Measurements from ENCODE around the gene MMP17. TPM values are rescaled to one million over a fixed set of nuclear protein-coding genes. Genes with fewer than 3 reads are reported as not detected.

The MMP17 gene
- total RNA-seq, 1 donor from 2014 or later, result 0.62 TPM

DNA sequence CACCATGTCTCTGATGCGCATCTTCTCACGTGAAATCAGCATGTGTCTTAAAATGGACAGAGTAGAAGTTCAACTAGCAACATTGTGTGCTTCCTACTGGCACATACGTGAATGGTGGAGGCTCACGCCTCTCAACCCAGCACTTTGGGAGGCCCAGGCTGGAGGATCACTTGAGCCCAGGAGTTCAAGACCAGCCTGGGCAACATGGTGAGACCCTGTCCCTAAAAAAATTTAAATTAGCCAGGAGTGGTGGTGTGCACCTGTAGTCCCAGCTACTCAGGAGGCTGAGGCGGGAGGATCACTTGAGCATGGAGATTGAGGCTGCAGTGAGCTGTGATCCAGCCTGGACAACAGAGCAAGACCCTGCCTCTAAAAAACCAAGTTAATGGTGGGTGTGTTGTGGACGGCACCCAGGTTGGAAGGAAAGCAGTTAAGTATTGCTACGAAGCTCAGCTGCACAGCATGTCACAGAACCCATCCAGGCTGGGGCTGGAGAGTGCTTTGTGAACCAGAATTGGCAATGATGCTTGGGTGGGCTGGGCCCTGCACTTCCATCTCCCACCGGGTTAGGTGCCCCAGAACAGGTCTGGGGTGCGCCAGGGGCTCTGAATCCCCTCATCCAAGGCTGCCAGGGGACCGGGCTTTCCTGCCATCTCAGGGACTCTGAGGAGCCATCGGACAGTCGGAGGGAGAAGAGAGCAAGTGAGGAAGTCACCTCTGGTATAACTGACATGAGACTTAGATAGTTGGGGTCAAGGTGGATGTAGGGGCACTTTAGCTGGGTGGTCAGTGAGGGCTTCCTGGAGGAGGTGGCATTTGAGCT is 33.3 kb downstream of the MMP17 start:
- Mint-ChIP-seq H3K27me3 (ENCODE audit: low read depth) (no peaks in the 10 kb centered on the region), H3K4me3 (ENCODE audit: low read depth) (no peak overlapping the region), H3K36me3 (ENCODE audit: low read depth) (no peaks in the 10 kb centered on the region), H3K9me3 (no peaks in the 10 kb centered on the region), H3K4me1 (ENCODE audit: low read depth) (peaks cover 2% of the 10 kb centered on the region), H3K27ac (no peak overlapping the region)
- intact Hi-C loops (cut with micrococcal nuclease), result no loop called here
- no peak for DNase-seq (ENCODE audit: low spot score)

DNA sequence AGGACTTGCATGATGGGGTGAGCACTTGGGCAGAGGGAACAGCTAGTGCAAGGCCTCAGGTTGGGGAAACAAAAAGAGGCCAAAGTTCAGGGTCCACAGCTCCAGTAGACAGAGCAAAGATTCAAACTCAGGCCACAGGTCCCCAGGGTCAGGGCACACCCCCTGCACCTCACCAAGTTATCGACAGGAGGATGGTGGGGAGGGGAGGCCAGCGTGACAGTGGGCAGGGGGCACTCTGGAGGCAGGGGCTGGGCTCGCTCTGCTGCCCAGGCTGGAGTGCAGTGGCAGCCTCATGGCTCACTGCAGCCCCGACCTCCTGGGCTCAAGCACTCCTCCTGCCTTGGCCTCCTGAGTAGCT is 33.9 kb downstream of the MMP17 start:
- Mint-ChIP-seq H3K4me3 (ENCODE audit: low read depth) (no peak overlapping the region), H3K27ac (no peak overlapping the region), H3K36me3 (ENCODE audit: low read depth) (no peaks in the 10 kb centered on the region), H3K27me3 (ENCODE audit: low read depth) (no peaks in the 10 kb centered on the region), H3K4me1 (ENCODE audit: low read depth) (peaks cover 2% of the 10 kb centered on the region), H3K9me3 (no peaks in the 10 kb centered on the region)
- intact Hi-C loops (cut with micrococcal nuclease), result no loop called here
- no peak for DNase-seq (ENCODE audit: low spot score)

DNA sequence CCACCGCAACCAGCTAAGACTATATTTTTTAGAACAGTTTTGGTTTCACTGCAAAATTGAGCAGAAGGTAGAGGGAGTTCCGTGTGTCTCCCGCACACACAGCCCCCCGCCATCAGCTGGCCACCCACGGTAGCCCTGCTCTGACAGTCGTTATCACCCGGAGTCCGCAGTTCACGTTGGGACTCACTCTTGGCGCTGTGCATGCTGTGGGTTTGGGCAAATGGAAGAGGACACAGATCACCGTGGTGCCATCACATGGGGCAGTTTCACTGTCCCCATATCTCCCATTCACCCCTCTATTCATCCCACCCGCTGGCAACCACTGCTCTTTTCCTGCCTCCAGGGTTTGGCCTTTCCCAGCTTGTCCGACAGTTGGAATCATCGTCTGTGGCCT is 34.4 kb downstream of the MMP17 start:
- Mint-ChIP-seq H3K36me3 (ENCODE audit: low read depth) (no peaks in the 10 kb centered on the region), H3K4me1 (ENCODE audit: low read depth) (peaks cover 2% of the 10 kb centered on the region), H3K4me3 (ENCODE audit: low read depth) (no peak overlapping the region), H3K9me3 (no peaks in the 10 kb centered on the region), H3K27ac (no peak overlapping the region), H3K27me3 (ENCODE audit: low read depth) (no peaks in the 10 kb centered on the region)
- intact Hi-C loops (cut with micrococcal nuclease), result no loop called here
- no peak for DNase-seq (ENCODE audit: low spot score)

DNA sequence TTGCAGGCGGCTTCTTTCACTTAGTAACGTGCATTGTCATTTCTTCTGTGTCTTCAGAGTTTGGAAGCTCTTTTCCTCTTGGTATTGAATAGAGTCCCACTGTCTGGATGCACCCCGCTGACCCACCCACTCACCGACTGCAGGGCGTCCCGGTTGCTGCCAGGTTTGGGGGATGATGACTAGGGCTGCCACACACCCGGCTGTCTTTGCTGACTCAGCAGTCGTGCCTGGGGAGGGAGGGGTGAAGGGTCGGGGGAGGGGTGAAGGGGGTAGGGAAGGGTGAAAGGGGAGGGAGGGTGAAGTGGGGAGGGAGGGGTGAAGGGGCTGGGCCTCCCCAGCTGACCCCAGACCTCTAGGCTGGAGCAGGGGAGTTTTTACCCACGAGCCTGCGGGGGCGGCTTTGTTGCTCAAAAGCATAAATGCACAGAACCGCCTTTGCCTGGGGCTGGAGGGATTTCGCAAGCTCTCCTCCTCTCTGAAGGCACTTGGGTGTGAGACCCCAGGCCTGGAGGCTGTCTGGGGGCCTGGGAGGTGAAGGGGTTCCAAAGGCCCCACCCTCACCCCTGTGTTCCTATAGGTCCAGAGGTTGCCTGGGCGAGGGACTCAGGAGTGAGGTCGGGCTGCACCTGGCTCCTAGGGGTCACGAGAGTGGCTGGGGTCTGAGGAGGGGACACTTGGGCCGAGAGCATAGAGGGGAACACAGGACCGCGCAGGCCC is 35.0 kb downstream of the MMP17 start:
- no peak overlapping the region for H3K4me3 Mint-ChIP-seq (ENCODE audit: low read depth)
- H3K36me3 Mint-ChIP-seq (ENCODE audit: low read depth), result no peaks in the 10 kb centered on the region
- intact Hi-C loops (cut with micrococcal nuclease), result no loop called here
- no peak overlapping the region for H3K27ac Mint-ChIP-seq
- no peak for DNase-seq (ENCODE audit: low spot score)
- no peaks in the 10 kb centered on the region for H3K27me3 Mint-ChIP-seq (ENCODE audit: low read depth)
- peaks cover 2% of the 10 kb centered on the region for H3K4me1 Mint-ChIP-seq (ENCODE audit: low read depth)
- H3K9me3 Mint-ChIP-seq, result no peaks in the 10 kb centered on the region

DNA sequence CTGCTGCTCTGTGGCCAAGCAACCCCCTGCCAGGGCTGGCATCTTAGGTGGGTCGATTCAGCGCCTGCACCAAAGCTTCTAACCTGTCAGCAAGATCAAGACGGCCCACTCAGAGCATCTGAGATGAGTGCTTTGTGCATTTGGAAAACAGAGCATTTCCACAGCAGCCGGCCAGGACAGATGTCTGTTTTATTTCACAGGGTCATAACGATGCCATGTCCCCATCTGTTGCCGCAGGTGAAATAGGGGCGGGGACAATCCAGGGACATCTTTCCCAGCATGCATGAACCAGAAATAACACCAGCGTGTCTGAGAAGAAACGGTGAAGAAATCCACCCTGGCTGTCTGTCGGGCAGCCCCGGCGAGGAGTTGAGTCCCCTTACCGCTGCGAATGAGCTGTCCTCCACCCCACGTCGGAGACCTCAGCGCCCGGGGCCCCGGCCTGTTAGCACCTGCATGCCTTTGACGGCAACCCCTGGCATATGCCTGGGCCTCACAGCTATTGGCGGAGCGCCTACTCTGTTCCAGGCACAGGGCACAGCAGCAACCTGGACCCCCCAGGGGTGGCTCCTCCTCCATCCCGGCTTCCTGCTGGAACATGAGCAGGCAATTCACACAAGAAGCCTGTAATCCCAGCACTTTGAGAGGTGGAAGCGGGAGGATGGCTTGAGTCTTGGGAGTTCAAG is 35.7 kb downstream of the MMP17 start:
- peaks cover 2% of the 10 kb centered on the region for H3K4me1 Mint-ChIP-seq (ENCODE audit: low read depth)
- no peak overlapping the region for H3K27ac Mint-ChIP-seq
- H3K4me3 Mint-ChIP-seq (ENCODE audit: low read depth), result no peak overlapping the region
- H3K36me3 Mint-ChIP-seq (ENCODE audit: low read depth), result no peaks in the 10 kb centered on the region
- no peaks in the 10 kb centered on the region for H3K9me3 Mint-ChIP-seq
- intact Hi-C loops (cut with micrococcal nuclease), result no loop called here
- H3K27me3 Mint-ChIP-seq (ENCODE audit: low read depth), result no peaks in the 10 kb centered on the region
- DNase-seq (ENCODE audit: low spot score), result no peak

DNA sequence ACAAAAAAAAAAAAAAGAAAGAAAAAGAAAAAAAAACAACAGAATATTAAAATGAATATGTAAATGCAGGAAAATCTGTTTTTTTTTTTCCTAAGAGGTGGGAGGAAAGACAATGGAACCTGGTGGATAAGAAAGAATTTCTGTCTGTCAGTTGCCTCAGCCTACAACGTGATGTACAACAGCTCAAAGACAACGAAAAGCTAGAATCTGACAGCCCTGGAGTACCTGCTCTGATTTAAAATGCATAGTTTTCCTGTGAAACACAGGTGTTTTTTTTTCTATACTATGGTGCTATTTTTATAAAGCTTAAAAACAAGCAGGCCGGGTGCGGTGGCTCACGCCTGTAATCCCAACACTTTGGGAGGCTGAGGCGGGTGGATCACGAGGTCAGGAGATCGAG is 36.3 kb downstream of the MMP17 start:
- intact Hi-C loops (cut with micrococcal nuclease), result no loop called here
- Mint-ChIP-seq H3K27me3 (ENCODE audit: low read depth) (no peaks in the 10 kb centered on the region), H3K27ac (no peak overlapping the region), H3K9me3 (no peaks in the 10 kb centered on the region), H3K36me3 (ENCODE audit: low read depth) (no peaks in the 10 kb centered on the region), H3K4me3 (ENCODE audit: low read depth) (no peak overlapping the region), H3K4me1 (ENCODE audit: low read depth) (peaks cover 2% of the 10 kb centered on the region)
- no peak for DNase-seq (ENCODE audit: low spot score)

DNA sequence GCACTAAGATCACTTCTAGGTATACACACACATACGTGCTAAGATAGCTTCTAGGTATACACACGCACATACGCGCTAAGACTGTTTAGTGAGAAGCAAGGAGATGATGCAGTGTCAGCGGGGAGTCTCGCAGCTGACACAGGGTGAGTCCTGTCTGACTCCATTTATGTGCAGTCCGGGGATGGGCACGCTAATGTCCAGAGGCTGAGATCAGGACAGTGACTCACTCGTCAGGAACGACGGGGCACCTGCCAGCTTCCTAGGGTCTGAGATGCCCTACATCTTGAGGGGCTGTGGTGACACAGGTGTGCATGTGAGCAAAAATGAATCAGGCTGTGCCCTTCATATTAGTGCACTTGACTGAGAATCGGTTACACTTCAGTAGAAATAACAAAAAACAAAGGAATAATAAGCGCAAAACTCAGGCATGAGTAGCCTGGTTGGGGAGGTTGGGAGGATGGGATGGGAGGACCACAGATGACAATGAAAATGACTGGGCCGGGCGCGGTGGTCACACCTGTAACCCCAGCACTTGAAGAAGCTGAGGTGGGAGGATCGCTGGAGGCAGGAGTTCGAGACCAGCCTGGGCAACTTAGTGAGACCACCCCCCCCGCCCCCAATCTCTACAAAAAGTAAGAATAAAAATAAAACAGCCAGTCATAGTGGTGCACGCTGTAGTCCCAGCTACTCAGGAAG is 37.1 kb downstream of the MMP17 start:
- no peaks in the 10 kb centered on the region for H3K9me3 Mint-ChIP-seq
- H3K27me3 Mint-ChIP-seq (ENCODE audit: low read depth), result no peaks in the 10 kb centered on the region
- no peak overlapping the region for H3K4me3 Mint-ChIP-seq (ENCODE audit: low read depth)
- intact Hi-C loops (cut with micrococcal nuclease), result no loop called here
- H3K36me3 Mint-ChIP-seq (ENCODE audit: low read depth), result no peaks in the 10 kb centered on the region
- H3K4me1 Mint-ChIP-seq (ENCODE audit: low read depth), result peaks cover 2% of the 10 kb centered on the region
- no peak overlapping the region for H3K27ac Mint-ChIP-seq
- DNase-seq (ENCODE audit: low spot score), result no peak

DNA sequence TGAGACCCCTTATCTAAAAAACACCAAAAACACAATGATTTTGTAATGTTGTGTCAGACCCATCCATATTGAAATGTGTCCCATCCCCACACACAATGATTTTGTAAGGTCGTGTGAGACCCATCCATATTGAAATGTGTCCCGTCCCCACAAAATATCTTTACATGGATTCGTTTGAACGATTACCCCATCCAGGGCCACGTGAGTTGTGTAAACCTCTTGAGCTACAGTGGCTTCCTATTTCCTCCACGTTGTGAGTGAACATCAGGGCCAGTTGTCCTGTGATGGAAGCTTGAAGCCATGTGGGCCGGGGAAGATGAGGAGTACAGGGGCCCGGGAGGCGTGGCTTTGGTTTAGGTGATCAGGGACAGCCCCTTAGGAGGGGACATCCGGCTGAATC is 39.3 kb downstream of the MMP17 start:
- Mint-ChIP-seq H3K9me3 (no peaks in the 10 kb centered on the region), H3K27me3 (ENCODE audit: low read depth) (no peaks in the 10 kb centered on the region), H3K4me1 (ENCODE audit: low read depth) (no peaks in the 10 kb centered on the region), H3K27ac (no peak overlapping the region), H3K4me3 (ENCODE audit: low read depth) (no peak overlapping the region), H3K36me3 (ENCODE audit: low read depth) (no peaks in the 10 kb centered on the region)
- DNase-seq (ENCODE audit: low spot score), result no peak
- intact Hi-C loops (cut with micrococcal nuclease), result no loop called here

DNA sequence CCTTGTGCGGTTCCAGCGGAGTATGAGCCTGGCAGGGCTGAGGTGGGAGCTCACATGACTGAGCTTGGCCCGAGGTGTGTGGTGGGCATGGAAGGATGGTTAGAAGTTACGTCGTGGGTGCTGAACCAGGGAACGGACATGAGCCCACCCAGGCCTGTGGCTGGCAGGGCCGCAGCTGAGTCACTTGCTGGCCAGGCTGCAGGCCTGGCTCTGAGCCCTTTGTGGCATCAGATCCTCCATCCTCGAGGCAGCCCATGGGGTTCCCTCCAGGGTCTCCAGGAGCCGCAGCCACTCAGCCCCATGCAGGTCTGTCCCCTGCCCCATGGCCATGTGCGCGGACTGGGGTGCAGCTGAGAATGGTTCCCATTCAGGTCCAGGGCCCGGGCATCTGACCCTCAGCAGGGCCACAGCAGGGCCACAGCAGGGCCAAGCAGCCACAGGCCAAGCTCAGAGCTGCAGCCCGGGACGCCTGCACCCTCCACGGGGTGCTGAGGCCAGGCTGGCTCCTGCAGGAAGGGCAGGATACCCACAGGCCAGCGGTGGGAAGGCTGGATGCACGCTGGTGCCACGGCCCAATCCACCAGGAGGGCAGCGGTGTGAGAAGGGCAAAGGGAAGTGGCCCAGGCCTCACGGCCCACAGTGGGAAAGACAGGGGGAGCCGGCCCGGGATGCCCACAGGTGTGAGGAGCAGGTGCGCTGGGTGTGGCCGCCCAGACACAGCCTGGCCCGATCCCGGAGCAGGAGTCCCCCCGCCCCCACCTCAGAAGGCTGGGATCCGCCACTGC is 39.9 kb downstream of the MMP17 start:
- Mint-ChIP-seq H3K27ac (no peak overlapping the region), H3K4me3 (ENCODE audit: low read depth) (no peak overlapping the region), H3K9me3 (no peaks in the 10 kb centered on the region), H3K36me3 (ENCODE audit: low read depth) (no peaks in the 10 kb centered on the region), H3K4me1 (ENCODE audit: low read depth) (no peaks in the 10 kb centered on the region), H3K27me3 (ENCODE audit: low read depth) (no peaks in the 10 kb centered on the region)
- intact Hi-C loops (cut with micrococcal nuclease), result no loop called here
- DNase-seq (ENCODE audit: low spot score), result no peak

DNA sequence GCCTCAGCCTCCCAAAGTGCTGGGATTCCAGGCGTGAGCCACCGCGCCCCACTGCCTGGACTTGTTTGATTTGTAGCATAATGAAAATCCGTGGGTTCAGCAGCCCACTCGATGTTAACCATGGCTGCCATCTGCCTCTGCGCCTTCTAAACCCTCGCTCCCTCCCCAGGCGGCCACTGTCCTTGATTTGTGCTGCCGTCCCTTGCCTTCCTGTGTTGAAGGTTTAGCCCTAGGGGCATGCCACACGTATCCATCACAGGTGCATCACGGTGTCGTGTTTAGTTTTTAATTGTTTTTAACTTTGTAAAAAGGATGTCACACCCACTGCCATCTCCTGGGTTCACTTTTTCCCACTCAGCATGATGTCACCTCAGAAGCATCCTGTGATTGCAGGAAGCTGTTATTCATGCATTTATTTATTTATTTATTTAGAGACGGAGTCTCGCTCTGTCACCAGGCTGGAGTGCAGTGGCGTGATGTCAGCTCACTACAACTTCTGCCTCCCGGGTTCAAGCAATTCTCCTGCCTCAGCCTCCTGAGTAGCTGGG is 41.8 kb downstream of the MMP17 start:
- Mint-ChIP-seq H3K4me3 (ENCODE audit: low read depth) (no peak overlapping the region), H3K4me1 (ENCODE audit: low read depth) (no peaks in the 10 kb centered on the region), H3K9me3 (peaks cover 4% of the 10 kb centered on the region), H3K36me3 (ENCODE audit: low read depth) (no peaks in the 10 kb centered on the region), H3K27ac (no peak overlapping the region), H3K27me3 (ENCODE audit: low read depth) (no peaks in the 10 kb centered on the region)
- DNase-seq (ENCODE audit: low spot score), result no peak
- intact Hi-C loops (cut with micrococcal nuclease), result no loop called here

DNA sequence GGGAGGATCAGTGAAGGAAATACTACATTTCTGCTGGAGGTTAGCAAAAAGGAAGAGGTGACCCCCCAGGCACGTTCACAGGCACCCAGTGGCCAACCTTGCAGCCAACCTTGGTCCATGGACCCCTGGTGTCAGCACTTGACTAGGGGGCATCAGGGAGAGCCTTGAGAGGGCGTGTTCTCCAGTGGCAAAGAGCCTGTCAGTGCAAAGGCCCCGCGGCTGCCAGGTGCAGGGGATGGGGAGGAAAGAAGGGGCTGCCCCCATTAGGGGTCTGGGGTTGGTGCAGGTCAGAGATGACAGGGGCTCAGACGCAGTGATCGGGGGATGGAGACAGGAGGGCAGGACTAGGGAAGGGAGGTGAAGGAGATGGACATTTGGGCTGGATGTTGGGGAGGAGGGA is 43.5 kb downstream of the MMP17 start:
- Mint-ChIP-seq H3K4me3 (ENCODE audit: low read depth) (no peak overlapping the region), H3K9me3 (peaks cover 4% of the 10 kb centered on the region), H3K27ac (no peak overlapping the region), H3K27me3 (ENCODE audit: low read depth) (no peaks in the 10 kb centered on the region), H3K4me1 (ENCODE audit: low read depth) (no peaks in the 10 kb centered on the region), H3K36me3 (ENCODE audit: low read depth) (no peaks in the 10 kb centered on the region)
- no peak for DNase-seq (ENCODE audit: low spot score)
- intact Hi-C loops (cut with micrococcal nuclease), result no loop called here

Data from activated T-helper 2 cell treated with anti-CD3 and anti-CD28 coated beads, Interferon-gamma antibody, Interleukin-2, Interleukin-4, amounts not matched to agents 10 μg/mL and 5 μg/mL and 100 μg/mL, durations not matched to agents 14 hours and 24 hours and 36 hours (primary cell).